ENCODE results near the gene PSMA8.

PSMA8 gene

GRCh38 chr18:26133652-26134051 lies at the start of gene PSMA8:
TSS of gene PSMA8 (plus strand) at chr18:26133869. CDS start at chr18:26133966, 97 bp downstream.
- TF ChIP-seq CTCF (conservative IDR thresholded peaks at IDR 0.05; ENCODE audit: control insufficient read depth, insufficient read depth, low read depth, low read length) = no peak
- no peak within 1 kb of the TSS for H3K4me3 ChIP-seq (ENCODE audit: control insufficient read depth, low read depth, low read length)
- no peak for DNase-seq (ENCODE audit: low read depth)

- no peak overlapping the region for H3K4me3 ChIP-seq (ENCODE audit: control insufficient read depth, low read depth, low read length)
- TF ChIP-seq CTCF (conservative IDR thresholded peaks at IDR 0.05; ENCODE audit: control insufficient read depth, insufficient read depth, low read depth, low read length) = no peak
- DNase-seq (ENCODE audit: low read depth) = no peak
Measured at GRCh38 chr18:26085056-26085455, 48.6 kb upstream of the PSMA8 start.

- no peak overlapping the region for H3K4me3 ChIP-seq (ENCODE audit: control insufficient read depth, low read depth, low read length)
- TF ChIP-seq CTCF (conservative IDR thresholded peaks at IDR 0.05; ENCODE audit: control insufficient read depth, insufficient read depth, low read depth, low read length) = no peak
- no peak for DNase-seq (ENCODE audit: low read depth)
Measured at GRCh38 chr18:26086959-26087358, 46.7 kb upstream of the PSMA8 start.

- peak; percentile 27 for DNase-seq (ENCODE audit: low read depth)
- TF ChIP-seq CTCF (conservative IDR thresholded peaks at IDR 0.05; ENCODE audit: control insufficient read depth, insufficient read depth, low read depth, low read length) = no peak
- peak overlapping the region; percentile 90 for H3K4me3 ChIP-seq (ENCODE audit: control insufficient read depth, low read depth, low read length)
Measured at GRCh38 chr18:26088487-26088886, 45.2 kb upstream of the PSMA8 start.

- no peak for TF ChIP-seq CTCF (conservative IDR thresholded peaks at IDR 0.05; ENCODE audit: control insufficient read depth, insufficient read depth, low read depth, low read length)
- peak; percentile 56 for DNase-seq (ENCODE audit: low read depth)
- peak overlapping the region; percentile 90 for H3K4me3 ChIP-seq (ENCODE audit: control insufficient read depth, low read depth, low read length)
Measured at GRCh38 chr18:26089293-26090129, 44.2 kb upstream of the PSMA8 start.

- H3K4me3 ChIP-seq (ENCODE audit: control insufficient read depth, low read depth, low read length) = peak within 1 kb of the TSS; percentile 90
- no peak for TF ChIP-seq CTCF (conservative IDR thresholded peaks at IDR 0.05; ENCODE audit: control insufficient read depth, insufficient read depth, low read depth, low read length)
- peak; percentile 90 for DNase-seq (ENCODE audit: low read depth)
Measured at GRCh38 chr18:26090130-26091046, 43.3 kb upstream of the PSMA8 start, which contains the start of gene SS18. TSS of gene SS18 (minus strand) at chr18:26090613. CDS start at chr18:26090569, 44 bp downstream.

All from fibroblast of mammary gland (primary cell).